ENCODE results near the gene MOCOS. TPM values are rescaled to one million over a fixed set of nuclear protein-coding genes. Genes with fewer than 3 reads are reported as not detected.

Gene MOCOS
- total and polyA plus RNA-seq, 2 of the 13 experiments (the other 11 are each of a cell fraction or from before 2014, with no cell fraction given) = 7.7 to 15.4 TPM

DNA sequence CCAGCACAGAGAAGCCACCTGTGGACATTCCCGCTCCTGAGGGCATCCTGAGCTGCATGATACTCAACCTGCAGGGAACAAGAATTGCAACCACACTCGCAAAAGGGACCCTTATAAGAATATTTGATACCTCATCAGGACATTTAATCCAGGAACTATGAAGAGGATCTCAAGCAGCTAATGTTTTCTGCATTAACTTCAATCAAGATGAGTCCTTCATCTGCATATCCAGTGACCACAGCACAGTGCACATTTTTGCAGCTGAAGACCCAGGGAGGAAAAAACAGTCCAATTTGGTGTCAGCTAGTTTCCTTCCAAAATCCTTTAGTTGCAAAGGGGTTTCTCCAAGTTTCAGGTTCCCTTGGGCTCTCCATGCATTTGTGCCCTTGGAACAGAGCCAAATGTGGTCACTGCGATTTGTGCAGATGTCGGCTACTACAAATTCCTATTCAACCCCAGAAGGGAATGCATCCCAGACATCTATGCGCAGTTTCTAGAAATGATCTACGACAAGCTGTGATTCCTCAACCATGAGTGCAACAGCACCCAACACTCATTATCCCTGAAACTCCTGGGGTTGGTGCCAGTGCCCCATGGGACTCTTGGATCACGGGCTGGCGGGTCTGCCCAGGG lies 86.9 kb downstream of the MOCOS start:
- no peak overlapping the region for H3K4me2 ChIP-seq (ENCODE audit: low read depth, low read length)
- WGBS (ENCODE audit: low lambda C conversion rate) = 97% methylated on average over 8 of the region's 8 CpGs
- H3K79me2 ChIP-seq (ENCODE audit: insufficient read depth, low read length) = no peaks in the 10 kb centered on the region
- in situ Hi-C loops (cut with HindIII; ENCODE audit: extremely low pct_ligation_motif_present, low pct_unique_long_range_greater_than_20kb) (no loop called here), intact Hi-C loops (cut with micrococcal nuclease; ENCODE audit: unreplicated experiment) (no loop called here)
- FAIRE-seq = no peak
- ChIA-PET POLR2A (no interaction called here), CTCF (ENCODE audit: low intra/inter-chr PET ratio, low total read pairs) (no interaction called here)
- ATAC-seq = no peak
- H3K27me3 ChIP-seq (ENCODE audit: control insufficient read depth in 1 of 2, insufficient read depth in 2 of 2, low read length in 2 of 2) = no peaks in the 10 kb centered on the region
- no TSS peak for BruUV-seq (replicated peaks)
- H3K9ac ChIP-seq (ENCODE audit: insufficient read depth, low read depth, low read length) = no peak overlapping the region
- no peaks in the 10 kb centered on the region for H3K4me1 ChIP-seq (ENCODE audit: insufficient read depth, low read length)
- no peak for TF ChIP-seq SNAPC2 (CRISPR knock-in tag; IDR thresholded peaks at IDR 0.05)
- TF ChIP-seq ZNF501 (CRISPR knock-in tag; IDR thresholded peaks at IDR 0.05) = no peak
- no peak for TF ChIP-seq ZBTB25 (CRISPR knock-in tag; IDR thresholded peaks at IDR 0.05)
- TF ChIP-seq EHMT2 (IDR thresholded peaks at IDR 0.05; ENCODE audit: borderline replicate concordance, low read depth, low read length) = no peak
- no peak for TF ChIP-seq SMAD3 (CRISPR knock-in tag; IDR thresholded peaks at IDR 0.05)
- TF ChIP-seq, protein P1, sequence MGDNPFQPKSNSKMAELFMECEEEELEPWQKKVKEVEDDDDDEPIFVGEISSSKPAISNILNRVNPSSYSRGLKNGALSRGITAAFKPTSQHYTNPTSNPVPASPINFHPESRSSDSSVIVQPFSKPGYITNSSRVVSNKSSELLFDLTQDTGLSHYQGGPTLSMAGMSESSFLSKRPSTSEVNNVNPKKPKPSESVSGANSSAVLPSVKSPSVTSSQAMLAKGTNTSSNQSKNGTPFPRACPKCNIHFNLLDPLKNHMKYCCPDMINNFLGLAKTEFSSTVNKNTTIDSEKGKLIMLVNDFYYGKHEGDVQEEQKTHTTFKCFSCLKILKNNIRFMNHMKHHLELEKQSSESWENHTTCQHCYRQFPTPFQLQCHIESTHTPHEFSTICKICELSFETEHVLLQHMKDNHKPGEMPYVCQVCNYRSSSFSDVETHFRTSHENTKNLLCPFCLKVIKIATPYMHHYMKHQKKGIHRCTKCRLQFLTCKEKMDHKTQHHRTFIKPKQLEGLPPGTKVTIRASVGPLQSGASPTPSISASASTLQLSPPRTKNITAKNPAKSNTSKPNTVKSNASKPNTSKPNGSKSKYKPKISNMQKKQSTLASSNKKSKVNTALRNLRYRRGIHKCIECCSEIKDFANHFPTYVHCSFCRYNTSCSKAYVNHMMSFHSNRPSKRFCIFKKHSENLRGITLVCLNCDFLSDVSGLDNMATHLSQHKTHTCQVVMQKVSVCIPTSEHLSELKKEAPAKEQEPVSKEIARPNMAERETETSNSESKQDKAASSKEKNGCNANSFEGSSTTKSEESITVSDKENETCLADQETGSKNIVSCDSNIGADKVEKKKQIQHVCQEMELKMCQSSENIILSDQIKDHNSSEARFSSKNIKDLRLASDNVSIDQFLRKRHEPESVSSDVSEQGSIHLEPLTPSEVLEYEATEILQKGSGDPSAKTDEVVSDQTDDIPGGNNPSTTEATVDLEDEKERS (CRISPR knock-in tag; IDR thresholded peaks at IDR 0.05) = no peak
- peaks cover 0 to 4% of the 10 kb centered on the region in 2 experiments; a peak in 2 of 5 replicates for H3K36me3 ChIP-seq (replicated peaks in 1 of 2; ENCODE audit: control insufficient read depth in 1 of 2, insufficient read depth in 2 of 2, low read length in 2 of 2)
- DNase-seq (ENCODE audit: low spot score) = no peak
- no peak overlapping the region for H2AFZ ChIP-seq (ENCODE audit: low read length)
- H3K27ac ChIP-seq (ENCODE audit: extremely low read length, insufficient read depth, low read length) = no peak overlapping the region
- H3K9me3 ChIP-seq (ENCODE audit: low read length) = no peaks in the 10 kb centered on the region
- H3K4me3 ChIP-seq (replicated peaks in 1 of 3; ENCODE audit: insufficient read depth in 1 of 3, low read depth in 2 of 3, low read length in 3 of 3) = no peak overlapping the region
- H4K20me1 ChIP-seq (ENCODE audit: insufficient read depth, low read length) = no peaks in the 10 kb centered on the region
